Activated CD8-positive, alpha-beta memory T cell treated with anti-CD3 and anti-CD28 coated beads, Interleukin-2, amount 50 U/mL, for 1 hour (primary cell): ENCODE results near the gene C9orf43.
"Not testable (repeated sequence)": the region's sequence is repeated elsewhere in the genome, so short reads cannot be mapped to it uniquely, and the experiment has no call there.

Experiments
- DNase-seq: peaks from one replicate; pipeline ENCODE4 v3.0.0-alpha.2; 2020; ENCODE audit errors: extremely low read depth

Gene C9orf43

DNA sequence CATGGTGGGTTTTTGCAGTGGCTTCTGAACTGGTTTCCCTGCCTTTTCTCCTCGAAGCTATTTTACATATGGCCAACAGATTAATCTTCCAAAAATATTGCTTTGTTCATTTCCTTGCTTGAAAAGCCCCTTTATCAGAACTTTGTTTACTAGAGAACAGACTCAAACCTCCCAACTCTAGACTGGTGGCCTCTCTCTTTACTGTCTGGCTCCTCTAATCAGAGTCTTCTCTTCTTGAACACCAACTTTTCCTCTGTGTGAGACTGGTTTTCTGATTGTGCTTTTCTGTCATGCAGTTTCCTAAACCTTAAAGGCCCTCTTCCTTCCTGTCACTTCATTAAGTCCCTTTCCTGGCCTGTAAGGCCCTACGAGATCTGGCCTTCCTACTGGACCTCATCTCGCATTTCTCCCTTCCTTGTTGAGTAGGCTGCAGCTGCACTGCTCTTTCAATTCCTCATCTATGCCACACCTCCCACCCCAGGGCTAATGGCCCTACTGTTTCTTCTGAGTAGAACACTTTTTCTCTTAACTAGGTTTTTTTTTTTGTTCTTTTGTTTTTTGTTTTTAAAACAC is 5.7 kb downstream of the C9orf43 start:
- no peak for DNase-seq

DNA sequence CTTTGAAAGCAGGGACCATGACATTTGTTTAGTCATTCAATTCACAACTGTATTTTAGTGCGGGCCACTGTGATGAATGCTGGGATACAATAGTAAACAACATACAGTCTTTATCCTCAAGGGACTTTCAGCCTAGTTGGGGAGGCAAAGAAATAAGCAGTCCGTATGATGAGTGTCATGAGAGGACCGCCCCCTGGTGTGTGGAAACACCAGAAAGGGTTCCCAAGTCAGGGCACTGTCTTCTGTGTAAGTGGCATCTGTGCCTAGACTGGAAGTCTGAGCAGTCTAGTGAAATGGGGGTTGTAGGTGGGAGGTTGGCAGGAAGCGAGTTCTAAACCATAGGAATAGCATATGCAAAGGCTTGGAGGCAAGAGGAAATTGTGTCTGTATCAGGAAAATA is 6.8 kb downstream of the C9orf43 start:
- DNase-seq = no peak

DNA sequence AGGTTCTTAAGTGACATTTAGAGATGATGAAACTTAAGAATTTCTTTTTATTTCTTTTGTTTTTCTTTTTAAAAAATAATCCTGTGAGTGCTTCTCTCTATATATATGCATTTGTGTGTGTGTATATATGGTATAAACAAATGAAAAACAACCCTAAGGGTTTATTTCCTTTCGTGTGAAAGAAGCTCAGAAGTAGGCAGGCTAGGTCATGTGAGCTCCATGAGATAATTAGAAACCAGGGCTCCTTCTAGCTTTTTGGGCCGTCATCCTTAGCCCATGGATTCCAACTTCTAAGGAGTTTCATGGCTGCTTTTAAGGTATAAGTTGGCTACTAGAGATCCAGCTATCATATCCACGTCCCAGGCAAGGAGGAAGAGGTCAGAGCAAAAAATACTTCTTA is 11.2 kb downstream of the C9orf43 start:
- DNase-seq = no peak

DNA sequence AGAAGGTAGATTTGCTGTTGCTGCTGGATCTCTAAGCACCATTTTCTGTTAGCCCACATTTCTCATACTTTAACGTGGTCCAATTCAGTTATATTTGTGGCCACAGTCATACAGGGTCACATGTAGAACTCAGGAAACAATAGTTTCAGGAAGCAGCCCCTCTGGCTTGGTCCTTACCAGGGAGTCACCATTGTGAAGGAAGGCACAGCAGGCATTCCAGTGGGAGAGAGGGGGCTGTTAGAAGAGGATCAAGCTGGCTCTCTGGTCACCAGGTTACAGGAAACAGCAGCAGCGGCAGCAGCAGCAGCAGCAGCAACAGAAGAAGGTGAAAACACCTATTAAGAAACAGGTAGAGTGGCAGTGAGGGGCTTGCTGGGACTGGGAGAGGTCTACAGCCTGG is 14.5 kb downstream of the C9orf43 start:
- DNase-seq = no peak

DNA sequence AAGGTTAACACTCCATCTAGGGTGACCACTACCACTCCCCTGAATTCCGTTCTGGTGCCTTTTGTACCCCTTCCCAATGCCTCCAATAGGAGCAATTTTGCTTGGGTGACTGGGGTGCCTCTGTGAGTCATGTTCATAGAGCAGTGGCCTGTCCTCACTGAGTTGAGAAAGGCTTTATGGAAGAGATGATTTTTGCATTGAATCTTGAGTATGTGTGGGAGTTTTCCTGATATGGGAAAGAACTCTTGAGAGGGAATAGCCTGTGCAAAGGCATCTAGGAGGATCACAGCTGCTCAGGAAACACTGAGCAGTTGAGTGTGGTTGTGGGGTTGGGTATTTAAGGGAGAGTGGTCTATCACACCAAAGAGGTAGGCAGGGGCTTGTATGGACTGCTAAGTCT is 16.2 kb downstream of the C9orf43 start:
- DNase-seq = no peak

DNA sequence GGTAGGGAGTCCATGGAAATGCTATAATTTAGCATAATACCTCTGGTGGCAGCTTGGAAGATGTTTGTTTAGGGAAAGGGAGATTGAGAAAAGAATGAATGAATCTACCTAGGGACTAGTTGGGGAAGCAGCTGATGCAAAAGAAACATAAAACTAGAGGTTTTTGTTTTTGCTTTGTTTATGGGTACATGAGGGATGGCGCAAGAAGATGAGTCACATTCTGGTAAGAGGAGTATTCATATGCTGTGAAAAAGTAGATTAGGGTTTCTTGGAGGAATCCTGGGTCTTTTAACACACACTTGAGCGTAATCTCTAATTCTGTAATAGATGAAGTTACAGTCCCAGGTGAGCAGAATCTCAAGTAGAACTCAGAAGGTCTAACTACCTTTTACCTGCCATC is 17.1 kb downstream of the C9orf43 start:
- no peak for DNase-seq

DNA sequence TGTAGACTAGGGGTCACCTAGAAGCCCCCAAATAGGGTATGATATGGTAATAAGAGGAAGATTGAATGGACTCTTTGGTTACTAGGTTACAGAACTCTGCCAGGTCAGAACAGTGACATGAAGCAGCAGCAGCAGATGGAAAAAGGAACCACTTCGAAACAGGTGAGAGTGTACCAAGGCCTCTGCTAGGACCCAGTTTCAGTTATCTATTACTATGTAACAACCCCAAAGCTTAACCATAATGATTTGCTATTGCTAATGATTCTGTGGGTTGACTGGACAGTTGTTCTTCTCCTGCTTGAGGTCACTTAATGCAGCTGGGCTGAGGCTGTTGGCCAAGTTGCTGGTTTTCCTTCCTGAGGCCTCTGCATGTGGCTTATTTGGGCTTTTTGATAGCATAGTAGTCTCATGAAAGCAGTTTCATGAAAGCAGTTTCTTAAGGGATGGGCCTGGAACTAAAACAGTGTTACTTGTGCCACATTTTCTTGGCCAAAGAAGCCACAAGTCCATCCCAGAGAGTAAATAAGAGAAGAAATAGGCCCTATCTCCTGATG is 17.6 kb downstream of the C9orf43 start:
- no peak for DNase-seq

DNA sequence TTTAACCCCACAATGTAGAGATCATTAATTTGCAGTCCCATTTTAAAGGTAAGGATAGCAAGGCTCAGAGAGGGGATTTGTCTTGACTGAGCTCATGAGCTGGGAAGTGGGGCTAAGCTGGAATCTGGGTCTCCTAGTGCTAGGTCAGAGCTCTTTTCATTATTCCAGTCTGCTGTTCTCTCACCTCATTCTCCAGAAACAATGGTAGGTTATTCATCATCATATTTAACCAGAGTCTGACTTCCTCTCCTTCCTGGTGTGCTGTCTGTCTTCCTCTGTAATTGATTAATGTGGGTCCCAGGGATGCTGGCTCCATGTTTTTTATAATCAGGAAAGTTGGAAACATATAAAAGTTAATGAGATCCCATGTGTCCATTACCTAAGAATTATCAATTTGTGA is 20.6 kb downstream of the C9orf43 start:
- no peak for DNase-seq

DNA sequence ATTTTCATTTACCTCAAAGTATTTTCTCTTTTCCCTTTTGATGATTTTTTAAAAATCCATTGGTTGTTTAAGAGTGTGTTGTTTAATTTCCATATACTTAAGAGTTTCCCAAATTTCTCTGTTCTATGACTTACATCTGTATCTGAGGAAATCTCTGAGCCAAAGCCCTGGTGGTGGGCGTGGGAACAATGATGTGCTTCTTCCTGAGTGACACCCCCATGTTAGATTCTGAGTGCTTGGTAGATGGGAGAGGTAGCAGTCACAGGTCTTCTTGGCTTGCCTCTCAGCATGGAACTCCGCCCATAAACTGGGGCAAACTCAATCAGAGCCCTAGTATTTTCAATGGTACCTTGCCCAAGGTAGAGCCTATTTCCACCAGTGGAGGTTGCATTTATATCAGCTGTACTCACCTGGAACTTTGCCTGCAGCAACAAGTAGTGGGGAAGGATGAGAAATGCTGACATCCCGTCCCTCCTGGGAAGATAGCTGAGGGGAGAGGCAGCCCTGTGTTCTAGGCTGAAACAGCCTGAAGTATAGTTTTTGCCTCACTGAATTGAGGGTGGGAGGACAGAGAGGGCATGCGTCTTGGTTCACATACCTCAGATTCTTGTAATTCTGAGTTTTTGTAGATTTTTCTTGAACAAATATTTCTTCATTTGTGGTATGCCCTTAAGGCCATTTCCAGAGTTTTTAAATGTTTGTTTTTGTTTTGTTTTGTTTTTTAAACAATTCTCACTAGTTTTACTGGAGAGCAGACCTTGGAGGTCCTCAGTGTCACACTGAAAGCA is 26.4 kb downstream of the C9orf43 start:
- DNase-seq = no peak

DNA sequence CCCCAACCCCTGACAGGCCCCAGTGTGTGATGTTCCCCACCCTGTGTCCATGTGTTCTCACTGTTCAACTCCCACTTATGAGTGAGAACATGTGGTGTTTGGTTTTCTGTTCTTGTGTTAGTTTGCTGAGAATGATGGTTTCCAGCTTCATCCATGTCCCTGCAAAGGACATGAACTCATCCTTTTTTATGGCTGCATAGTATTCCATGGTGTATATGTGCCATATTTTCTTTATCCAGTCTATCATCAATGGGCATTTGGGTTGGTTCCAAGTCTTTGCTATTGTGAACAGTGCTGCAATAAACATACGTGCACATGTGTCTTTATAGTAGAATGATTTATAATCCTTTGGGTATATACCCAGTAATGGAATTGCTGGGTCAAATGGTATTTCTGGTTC is 27.2 kb downstream of the C9orf43 start:
- DNase-seq = not testable (repeated sequence)

DNA sequence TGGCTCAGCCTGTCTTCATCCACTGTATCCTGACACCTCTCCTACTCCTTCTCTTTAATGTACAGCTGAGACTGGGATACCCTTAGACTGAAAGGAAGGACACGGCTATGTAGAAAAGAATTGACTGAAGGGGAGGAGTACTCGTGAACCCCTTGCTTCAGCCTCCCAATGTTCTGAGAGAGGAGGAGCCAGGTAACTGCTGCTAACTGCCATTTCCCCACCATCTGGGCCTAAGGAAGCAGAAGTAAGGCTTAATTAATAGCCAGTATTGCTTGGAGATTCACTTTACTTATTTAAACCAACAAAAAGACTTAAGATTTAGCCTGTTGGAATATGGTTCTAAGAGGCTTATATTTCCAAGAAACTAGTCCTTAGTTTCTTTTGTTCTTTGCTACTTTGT is 34.2 kb downstream of the C9orf43 start:
- no peak for DNase-seq

DNA sequence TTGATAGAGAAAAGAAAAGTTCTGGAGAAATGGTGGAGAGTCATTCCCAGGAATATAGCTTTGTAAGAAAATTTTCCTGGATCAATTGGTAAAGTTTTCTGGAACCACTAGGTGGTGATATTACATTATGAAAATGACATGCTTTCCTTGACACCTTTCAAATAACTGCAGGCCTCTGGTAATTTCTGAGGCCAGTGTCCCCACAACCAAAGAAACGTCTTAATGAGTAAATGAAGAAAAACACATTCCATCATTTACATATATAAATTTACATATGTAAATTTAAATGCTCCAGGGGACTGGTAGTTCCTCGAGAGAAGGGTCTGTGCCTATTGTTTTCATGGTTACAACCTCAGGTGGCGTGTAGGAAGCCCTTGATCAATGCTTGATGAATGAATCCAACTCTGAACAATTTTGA is 35.8 kb downstream of the C9orf43 start:
- DNase-seq = no peak

DNA sequence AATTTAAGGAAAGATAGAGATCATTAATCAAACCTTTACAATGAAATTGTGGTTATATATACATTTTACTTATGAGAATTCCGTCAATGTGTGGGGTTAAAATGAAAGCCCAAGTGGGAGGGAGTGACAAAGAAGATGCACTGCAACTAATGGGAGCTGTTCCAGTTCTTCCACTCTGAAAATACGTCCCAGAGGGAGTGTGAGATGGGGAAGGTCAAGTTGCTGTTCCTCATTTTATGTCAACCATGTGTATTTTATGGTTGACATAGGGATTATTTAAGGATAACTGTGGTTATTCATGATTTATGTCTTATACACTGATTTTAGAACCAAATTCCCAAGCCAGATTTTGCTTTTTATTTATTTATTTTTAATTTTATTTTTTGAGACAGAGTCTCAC is 38.8 kb downstream of the C9orf43 start:
- DNase-seq = no peak

DNA sequence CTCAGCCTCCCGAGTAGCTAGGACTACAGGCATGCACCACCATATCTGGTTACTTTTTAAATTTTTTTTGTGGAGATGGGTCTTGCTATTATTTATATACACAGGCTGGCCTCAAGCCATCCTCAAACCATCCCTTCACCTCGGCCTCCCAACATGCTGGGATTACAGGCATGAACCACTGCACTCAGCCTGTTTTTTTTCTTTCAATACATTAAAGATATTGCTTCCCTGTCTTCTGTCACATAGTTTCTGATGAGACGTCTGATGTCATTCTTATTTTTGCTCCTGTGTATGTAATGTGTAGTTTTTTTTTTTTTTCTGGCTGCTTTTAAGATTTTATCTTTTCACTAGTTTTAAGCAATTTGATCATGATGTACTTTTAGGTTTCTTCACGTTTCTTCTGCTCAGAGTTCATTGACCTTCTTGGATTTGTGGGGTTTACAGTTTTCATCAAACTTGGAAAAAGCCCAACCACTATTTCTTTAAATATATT is 41.6 kb downstream of the C9orf43 start:
- DNase-seq = no peak

DNA sequence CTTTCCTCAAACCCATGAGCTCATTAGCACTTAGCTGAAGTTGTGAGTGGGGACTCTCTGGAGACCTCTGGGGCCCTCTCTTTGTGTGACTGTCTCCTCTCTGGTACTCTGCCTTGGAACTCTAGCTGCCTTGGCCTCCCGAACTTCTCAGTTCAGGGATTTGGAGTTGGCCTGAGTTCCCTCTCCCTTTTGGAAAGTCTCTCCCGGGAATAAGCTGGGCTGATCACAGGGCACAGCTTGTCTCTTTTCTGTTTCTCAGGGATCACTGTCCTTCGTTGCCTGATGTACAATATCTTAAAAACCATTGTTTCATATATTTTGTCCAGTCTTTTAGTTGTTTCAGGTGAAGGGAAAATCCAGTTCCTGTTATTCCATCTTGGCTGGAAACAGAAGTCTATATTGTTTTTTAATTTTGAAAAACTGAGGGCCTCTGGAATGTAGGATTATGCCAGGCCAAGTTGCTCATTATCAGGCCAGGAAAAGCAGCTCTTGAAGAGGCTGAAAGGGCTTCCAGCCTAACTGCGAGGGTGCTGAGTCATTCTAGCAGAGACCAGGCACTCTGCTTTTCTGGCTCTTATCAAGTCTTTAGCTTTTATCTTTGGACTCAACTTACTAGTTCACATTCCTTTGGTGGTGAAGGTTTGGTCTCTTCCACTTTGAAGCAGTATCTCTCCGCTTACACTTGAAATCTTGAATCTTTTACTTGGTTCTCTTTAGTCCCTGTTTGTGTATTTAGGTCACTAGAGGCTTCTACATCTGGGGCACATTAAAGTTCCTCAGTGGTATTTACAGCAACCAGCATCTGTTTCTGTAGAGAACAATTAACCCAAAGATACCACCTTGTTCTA is 44.6 kb downstream of the C9orf43 start:
- no peak for DNase-seq

DNA sequence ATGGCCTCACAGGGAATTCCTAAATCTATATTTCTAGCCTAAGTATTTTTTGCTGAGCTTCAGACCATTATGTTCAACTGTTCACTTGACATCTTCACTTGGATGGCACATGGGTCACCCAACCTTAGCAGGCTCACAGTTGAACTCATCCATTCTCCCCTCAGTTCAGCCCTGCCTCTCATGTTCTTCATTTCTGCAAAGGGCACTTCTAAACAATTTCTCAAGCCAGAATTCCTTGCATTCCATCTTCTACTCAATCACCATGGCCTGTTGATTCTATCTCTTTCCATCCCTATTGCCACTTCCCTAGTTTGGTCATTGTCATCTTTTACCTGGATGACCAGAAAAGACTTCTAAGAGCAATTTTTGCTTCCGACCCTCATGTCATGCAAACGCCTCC is 45.7 kb downstream of the C9orf43 start:
- DNase-seq = no peak

DNA sequence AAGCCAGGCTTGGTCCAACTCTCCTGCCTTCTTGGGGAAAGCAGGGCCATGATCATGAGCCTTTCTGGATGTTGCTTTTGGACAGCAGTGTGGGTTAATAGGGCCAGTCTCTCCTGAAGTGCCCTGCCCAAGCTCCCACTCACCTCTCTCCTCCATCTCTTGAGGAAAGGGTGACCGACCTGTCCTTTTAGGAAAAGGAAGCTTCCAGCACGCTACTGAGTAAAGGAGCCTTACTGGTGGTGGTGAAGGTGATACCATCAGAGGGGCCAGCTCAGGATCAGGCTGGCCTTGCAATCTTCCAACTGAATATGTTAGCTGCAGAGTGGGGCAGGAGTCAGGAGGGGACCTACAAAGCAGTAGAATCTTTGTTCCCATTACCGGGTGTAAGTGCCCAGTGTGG is 50.7 kb downstream of the C9orf43 start:
- DNase-seq = no peak

DNA sequence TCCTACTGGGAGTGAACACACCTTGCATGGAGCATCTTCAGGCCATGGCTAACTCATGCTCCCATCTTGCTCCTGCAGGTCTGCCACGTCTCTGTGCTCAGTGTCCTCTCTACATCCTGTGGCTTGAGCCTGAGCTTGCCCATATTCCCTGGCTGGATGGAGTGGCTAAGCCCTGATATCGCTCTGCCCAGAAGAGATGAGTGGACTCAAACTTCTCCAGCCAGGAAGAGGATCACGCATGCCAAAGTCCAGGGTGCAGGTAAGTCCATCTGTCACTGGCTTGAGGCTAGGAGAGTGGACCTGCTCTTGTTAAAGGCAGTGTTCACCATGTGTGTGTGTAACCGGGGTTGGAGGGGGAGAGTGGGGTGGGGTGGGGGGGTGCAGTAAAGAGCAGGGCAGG is 51.4 kb downstream of the C9orf43 start:
- DNase-seq = no peak

DNA sequence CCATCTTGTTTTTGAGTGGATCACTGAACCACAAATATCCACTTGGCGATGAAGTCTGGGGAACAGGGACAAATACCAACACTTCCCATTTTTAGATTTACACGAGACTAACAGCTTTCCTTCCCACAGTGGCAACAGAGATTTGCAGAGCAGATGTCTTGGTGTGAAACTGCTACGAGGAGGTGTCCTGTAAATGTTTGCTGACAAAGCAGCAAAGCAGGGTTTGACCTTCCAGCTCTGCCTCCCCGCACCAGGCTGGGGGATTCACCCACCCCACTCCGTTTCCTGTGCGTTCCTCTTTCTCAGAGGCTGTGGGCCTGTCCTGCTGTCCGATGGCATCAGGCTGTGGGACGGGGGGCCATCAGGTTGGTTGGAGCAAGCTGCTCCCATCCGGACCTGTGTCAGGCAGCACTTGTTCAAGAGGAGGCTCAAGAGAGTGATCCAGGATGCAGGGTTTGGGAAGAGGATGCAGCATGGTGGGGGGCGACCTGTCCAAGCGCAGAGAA is 52.3 kb downstream of the C9orf43 start:
- DNase-seq = no peak

DNA sequence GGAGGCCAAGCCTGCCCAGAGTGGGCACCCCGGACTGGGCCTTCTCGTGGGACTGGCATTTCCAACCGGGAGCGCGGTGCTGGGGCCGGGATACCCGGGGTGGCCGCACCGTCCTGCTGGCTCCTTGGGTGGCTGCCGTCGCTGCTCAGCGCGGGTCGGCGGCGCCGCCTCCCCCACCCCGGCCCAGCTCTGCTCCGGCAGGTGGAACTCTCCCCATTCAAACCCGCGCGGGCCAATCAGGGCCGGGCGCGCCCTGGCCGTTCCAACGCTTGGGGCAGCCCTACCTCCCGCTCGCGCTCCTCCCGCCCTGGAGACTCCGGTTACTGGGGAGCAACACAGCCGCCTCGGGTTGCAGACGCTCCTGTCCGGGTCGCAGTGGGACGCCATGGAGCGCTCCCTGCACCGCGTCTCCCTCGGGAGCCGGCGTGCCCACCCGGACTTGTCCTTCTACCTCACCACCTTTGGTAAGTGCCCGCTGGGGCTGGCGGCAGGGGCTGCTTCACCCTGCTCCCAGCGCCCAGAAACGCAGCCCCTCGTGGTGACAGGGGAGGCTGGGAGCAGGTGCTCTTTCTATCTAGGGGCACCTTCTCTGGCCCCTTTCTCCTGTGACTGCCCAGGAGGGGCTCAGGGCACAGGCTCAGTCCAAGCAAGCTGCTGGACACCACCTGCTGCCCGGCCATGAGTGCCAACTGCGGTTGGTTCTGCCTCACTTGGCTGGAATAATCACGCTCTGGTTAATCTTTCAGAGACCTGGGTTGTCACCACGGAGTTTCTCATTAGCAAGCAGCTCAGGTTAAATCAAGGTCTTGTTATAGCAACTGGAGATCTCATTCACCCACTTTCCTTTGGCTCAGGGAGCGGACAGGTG is 53.1 kb downstream of the C9orf43 start, which contains the start of gene RGS3:
Gene RGS3 (plus strand): TSS at position 310 of the 868 bp plus-strand sequence. CDS start 76 bp downstream, at position 386.
- no peak for DNase-seq

DNA sequence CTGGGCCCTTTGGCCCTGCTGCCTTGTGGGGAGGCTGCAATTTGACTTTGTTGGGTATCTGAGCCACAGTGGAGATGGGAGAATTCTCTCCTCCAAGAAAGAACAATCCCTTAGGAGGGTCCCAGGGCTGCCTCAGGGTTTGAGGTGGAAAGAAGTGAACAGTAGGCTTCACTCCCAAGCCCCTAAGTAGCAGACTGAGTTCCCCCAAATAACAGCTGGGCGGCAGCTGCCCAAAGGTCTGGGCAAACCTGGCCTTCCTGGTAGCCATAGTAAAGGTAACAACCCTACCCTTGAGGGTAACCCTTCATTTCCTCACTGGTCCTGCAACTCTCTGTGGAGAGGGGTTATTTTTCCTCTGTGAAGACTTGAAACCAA is 53.7 kb downstream of the C9orf43 start:
- DNase-seq = no peak
